Aorta (tissue), 5 donors: ENCODE results near the gene TRAPPC2B. TPM values are rescaled to one million over a fixed set of nuclear protein-coding genes. Genes with fewer than 3 reads are reported as not detected.

Source experiments
- ATAC-seq: fragments of 200-7000 bp; cut with Tn5 transposase; one replicate; pipeline ENCODE4 v1.9.1; 2022; ENCODE audit warnings: moderate library complexity; ENCODE audit not compliant: low FRiP score
- DNase-seq, 2 donors: peaks; one replicate each; pipeline ENCODE4 v3.0.0-alpha.2; 2020
- H3K27ac ChIP-seq, 2 donors: one replicate each; pipeline ENCODE4 v1.5.1; 2013; ENCODE audit warnings: low read length in 2 of 2, mild to moderate bottlenecking in 2 of 2, moderate library complexity in 2 of 2, control low read depth in 1 of 2, inconsistent platforms in 1 of 2, low read depth in 1 of 2
- H3K27me3 ChIP-seq, 2 donors: one replicate each; pipeline ENCODE4 v1.6.1; 2013; ENCODE audit warnings: control low read depth in 1 of 2, low read length in 1 of 2, mild to moderate bottlenecking in 1 of 2, moderate library complexity in 1 of 2; ENCODE audit not compliant: insufficient read depth in 2 of 2, control insufficient read depth in 1 of 2
- H3K36me3 ChIP-seq, 2 donors: one replicate each; pipeline ENCODE4 v1.6.1; 2013; ENCODE audit warnings: control low read depth in 1 of 2, low read length in 1 of 2, mild to moderate bottlenecking in 1 of 2; ENCODE audit not compliant: insufficient read depth in 2 of 2, control insufficient read depth in 1 of 2
- H3K4me1 ChIP-seq, 2 donors: one replicate each; pipeline ENCODE4 v1.6.1; 2013; ENCODE audit warnings: low read length in 2 of 2, control low read depth in 1 of 2, mild to moderate bottlenecking in 1 of 2, moderate library complexity in 1 of 2; ENCODE audit not compliant: insufficient read depth in 2 of 2, control insufficient read depth in 1 of 2
- H3K4me3 ChIP-seq, 2 donors: one replicate each; pipeline ENCODE4 v1.5.1; 2013; ENCODE audit warnings: low read length in 2 of 2, control low read depth in 1 of 2, mild to moderate bottlenecking in 1 of 2
- H3K9me3 ChIP-seq: one replicate; pipeline ENCODE4 v1.6.1; 2013; ENCODE audit warnings: mild to moderate bottlenecking, low read length; ENCODE audit not compliant: control insufficient read depth
- WGBS, 2 donors: extraction: QIAGEN DNeasy Blood & Tissue Kit; methylation state at CpG; one replicate each; pipeline ENCODE4 v1.1.7; 2013; 5-methylcytosine and 5-hydroxymethylcytosine counted together
- intact Hi-C, 2 donors: fragments of 100-400 bp; cut with DNase I; formaldehyde crosslinking; loops; one replicate each; pipeline versions ENCODE4 v1.14.2 to v1.15.0; 2022
- polyA plus RNA-seq, 2 donors: library from polyadenylated mRNA; stranded (reverse); fragments of 200-250 nt; gene quantifications; one replicate each; pipeline ENCODE4 v1.2.3, GENCODE V29; 2013
- total RNA-seq, 2 donors: library from RNA; stranded (reverse); fragmentation: NEBNext Ultra II Directional; extraction: Animal tissue kit (Norgen Biotek cat#: 25700); gene quantifications; one replicate each; pipeline ENCODE4 v1.2.1, GENCODE V29; 2021
- donor health status: healthy with polysubstance abuse.
- donor health status: Bipolar disorder and iron deficiency.
- donor health status: DM: no; HTN: no; CAD: no.
- donor health status: DM: no; HTN: no; CAD: no.
- donor health status: DM: yes; HTN: yes; CAD: no.

Gene TRAPPC2B
- total and polyA plus RNA-seq, 4 donors: 8.3 to 28.2 (median 15.6) TPM

DNA sequence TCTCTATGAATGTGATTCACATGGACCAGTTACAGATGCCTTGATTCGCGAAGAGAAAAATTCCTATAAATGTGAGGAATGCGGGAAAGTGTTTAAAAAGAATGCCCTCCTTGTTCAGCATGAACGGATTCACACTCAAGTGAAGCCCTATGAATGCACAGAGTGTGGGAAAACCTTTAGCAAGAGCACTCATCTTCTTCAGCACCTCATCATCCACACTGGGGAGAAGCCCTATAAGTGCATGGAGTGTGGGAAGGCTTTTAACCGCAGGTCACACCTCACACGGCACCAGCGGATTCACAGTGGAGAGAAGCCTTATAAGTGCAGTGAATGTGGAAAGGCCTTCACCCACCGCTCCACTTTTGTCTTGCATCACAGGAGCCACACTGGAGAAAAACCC, 35.4 kb upstream of the TRAPPC2B start:
- ATAC-seq: no peak
- WGBS, 2 donors: 93 to 95% methylated on average over 8 of the region's 8 CpGs
- no peak for DNase-seq
- H3K4me1 ChIP-seq: no peaks in the 10 kb centered on the region
- peaks cover 25 to 29% of the 10 kb centered on the region in 2 donors for H3K36me3 ChIP-seq
- intact Hi-C loops: no loop called here
- H3K27ac ChIP-seq: no peak overlapping the region
- H3K4me3 ChIP-seq: no peak overlapping the region
- H3K9me3 ChIP-seq: peaks cover 27% of the 10 kb centered on the region
- H3K27me3 ChIP-seq: no peaks in the 10 kb centered on the region

DNA sequence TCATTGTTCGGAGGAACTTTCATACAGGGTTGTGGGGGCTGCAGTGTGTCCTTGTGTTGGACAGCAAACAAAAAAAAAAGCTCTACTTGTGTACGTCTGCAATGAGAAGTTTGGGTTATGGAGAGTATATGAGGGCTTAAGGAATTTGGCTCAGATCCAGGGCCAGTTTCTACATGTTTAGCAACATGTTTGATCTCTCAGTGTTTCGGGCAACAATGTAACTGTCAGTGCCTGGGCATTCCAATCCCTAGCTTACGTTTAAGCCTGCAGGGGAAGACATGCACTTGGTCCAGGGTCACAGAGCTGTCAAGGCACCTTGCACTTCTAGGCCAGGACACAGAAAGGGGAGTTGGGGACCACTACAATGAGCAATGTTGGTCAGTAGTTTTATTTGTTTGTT, 29.2 kb upstream of the TRAPPC2B start:
- Histone ChIP-seq H3K4me3 (no peak overlapping the region), H3K36me3 (peaks cover 0 to 3% of the 10 kb centered on the region in 2 donors), H3K27ac (no peak overlapping the region), H3K27me3 (no peaks in the 10 kb centered on the region), H3K4me1 (no peaks in the 10 kb centered on the region), H3K9me3 (peaks cover 5% of the 10 kb centered on the region)
- ATAC-seq: no peak
- DNase-seq: no peak
- intact Hi-C loops: no loop called here
- whole genome bisulfite sequencing, 2 donors: 76 to 84% methylated on average over 4 of the region's 4 CpGs

GRCh38 chr19:57338877-57339276, 24.5 kb upstream of the TRAPPC2B start:
- H3K36me3 ChIP-seq: no peaks in the 10 kb centered on the region
- peaks cover 5% of the 10 kb centered on the region for H3K9me3 ChIP-seq
- 14 to 19% methylated on average over 3 of the region's 3 CpGs for WGBS, 2 donors
- H3K27me3 ChIP-seq: no peaks in the 10 kb centered on the region
- intact Hi-C loops: no loop called here
- no peaks in the 10 kb centered on the region for H3K4me1 ChIP-seq
- DNase-seq: no peak
- no peak overlapping the region for H3K27ac ChIP-seq
- no peak overlapping the region for H3K4me3 ChIP-seq
- ATAC-seq: peak; percentile 79

DNA sequence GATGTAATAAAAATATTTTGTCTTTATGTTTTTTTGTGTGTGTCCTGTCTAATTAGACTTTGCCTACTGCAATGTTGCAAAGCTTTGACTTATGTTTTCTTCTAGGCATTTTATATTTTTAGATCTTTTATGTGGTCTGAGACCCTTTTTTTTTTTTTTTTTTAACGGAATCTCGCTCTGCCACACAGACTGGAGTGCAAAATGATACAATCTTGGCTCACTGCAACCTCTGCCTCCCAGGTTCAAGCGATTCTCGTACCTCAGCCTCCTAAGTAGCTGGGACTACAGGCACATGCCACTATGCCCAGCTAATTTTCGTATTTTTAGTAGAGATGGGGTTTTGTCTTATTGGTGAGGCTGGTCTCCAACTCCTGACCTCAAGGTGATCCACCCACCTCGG, 20.8 kb upstream of the TRAPPC2B start:
- intact Hi-C loops: no loop called here
- Histone ChIP-seq H3K9me3 (no peaks in the 10 kb centered on the region), H3K36me3 (no peaks in the 10 kb centered on the region), H3K27ac (no peak overlapping the region), H3K4me1 (no peaks in the 10 kb centered on the region), H3K4me3 (no peak overlapping the region), H3K27me3 (no peaks in the 10 kb centered on the region)
- no peak for DNase-seq
- ATAC-seq: no peak
- WGBS, 2 donors: 68 to 71% methylated on average over 6 of the region's 6 CpGs

DNA sequence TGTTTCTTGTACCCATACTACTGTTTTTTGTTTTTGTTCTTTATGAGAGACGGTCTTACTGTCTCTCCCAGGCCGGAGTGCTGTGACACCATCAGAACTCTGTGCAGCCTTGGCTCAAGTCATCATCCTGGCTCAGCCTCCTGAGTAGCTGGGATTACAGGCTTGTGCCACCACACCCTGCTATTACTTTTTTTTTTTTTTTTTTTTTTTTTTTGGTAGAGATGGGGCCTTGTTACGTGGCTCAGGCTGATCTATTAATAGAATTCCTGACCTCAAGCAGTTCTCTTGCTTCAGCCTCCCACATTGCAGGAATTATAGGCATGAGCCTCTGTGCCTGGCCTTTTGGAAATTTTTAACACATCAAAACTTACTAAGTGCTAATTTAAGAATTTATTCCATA, 15.2 kb upstream of the TRAPPC2B start:
- intact Hi-C loops: no loop called here
- DNase-seq (no peak), ATAC-seq (no peak)
- 53 to 56% methylated on average over 3 of the region's 3 CpGs for WGBS, 2 donors
- no peaks in the 10 kb centered on the region for H3K36me3 ChIP-seq
- no peak overlapping the region for H3K27ac ChIP-seq
- no peak overlapping the region for H3K4me3 ChIP-seq
- peaks cover 3% of the 10 kb centered on the region for H3K9me3 ChIP-seq
- no peaks in the 10 kb centered on the region for H3K4me1 ChIP-seq
- H3K27me3 ChIP-seq: no peaks in the 10 kb centered on the region

DNA sequence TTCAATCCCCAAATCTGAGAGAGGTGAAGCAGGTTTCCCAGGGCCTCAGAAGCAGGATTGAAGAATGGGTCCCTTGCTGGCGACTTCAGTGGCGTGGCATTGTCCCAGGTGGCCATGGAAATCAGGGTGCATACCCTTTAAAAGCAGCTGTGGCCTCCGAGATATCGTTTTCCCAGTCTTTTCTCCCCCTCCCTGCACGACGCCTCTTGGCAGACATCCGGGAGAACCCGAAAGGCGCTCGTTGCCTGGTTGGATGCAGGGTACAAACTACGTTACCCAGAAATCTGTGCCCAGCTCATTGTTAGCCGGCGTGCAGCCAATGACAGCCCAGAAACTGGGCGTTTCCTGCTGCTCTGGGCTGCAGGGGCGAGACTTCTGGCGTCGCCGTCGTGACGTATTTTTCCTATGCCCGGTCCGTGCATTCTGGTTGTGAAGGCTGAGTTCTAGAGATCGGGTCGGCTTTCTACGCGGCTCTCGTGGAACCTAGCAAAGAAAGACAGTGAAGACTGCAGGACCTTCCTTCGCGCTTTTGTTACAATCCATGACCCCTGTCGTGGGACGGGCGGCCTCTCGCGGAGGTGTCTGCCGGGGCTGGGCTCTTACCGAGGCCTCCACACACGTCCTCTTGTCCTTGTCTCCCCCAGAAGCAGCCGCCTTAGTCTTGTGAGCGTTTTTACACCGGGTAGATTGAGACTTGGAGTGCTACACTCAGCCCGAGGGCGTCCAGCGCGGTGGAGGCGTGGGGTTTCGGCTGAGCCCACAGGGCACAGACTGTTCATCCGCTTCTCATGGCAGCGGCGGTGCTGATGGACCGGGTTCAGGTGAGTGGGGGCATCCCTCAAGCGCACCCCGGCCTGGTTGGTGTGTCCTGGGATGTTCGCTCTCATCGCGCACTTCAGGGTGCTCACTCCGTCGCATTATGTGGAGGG, 12.2 kb upstream of the TRAPPC2B start, which contains the start of gene ZNF304:
ZNF304 (plus strand) TSS at position 395 of the 929 bp plus-strand sequence; CDS start at position 789, 394 bp downstream.
- Histone ChIP-seq H3K27me3 (no peaks in the 10 kb centered on the region), H3K9me3 (peaks cover 23% of the 10 kb centered on the region), H3K4me1 (no peaks in the 10 kb centered on the region), H3K27ac (peak within 1 kb of the TSS in 1 of 2 donors; percentile 53), H3K36me3 (peaks cover 9 to 15% of the 10 kb centered on the region in 2 donors), H3K4me3 (peak within 1 kb of the TSS; percentile 83 to 89)
- peak; percentile 95 for ATAC-seq
- DNase-seq: peak; percentile 96 to 97
- intact Hi-C loops: loop anchor here (1.0 to 2.0 kb wide), 2 partner anchors 70 to 71 kb away; partner anchors contain the start of gene ZNF460 (in 2 of the 2)
- WGBS, 2 donors: 1% methylated on average over 57 of the region's 57 CpGs

- intact Hi-C loops: loop anchor here (1.0 to 2.0 kb wide), 2 partner anchors 71 to 72 kb away; partner anchors contain the start of gene ZNF460 (in 2 of the 2)
- peaks cover 28% of the 10 kb centered on the region for H3K9me3 ChIP-seq
- ATAC-seq: no peak
- no peaks in the 10 kb centered on the region for H3K4me1 ChIP-seq
- no peak for DNase-seq
- peaks cover 9 to 21% of the 10 kb centered on the region in 2 donors for H3K36me3 ChIP-seq
- 18 to 22% methylated on average over 7 of the region's 7 CpGs for WGBS, 2 donors
- H3K27ac ChIP-seq: no peak overlapping the region
- H3K27me3 ChIP-seq: no peaks in the 10 kb centered on the region
- H3K4me3 ChIP-seq: peak overlapping the region; percentile 83 to 89
These were observed 11.5 kb upstream of the TRAPPC2B start for GRCh38 chr19:57351867-57352266.

DNA sequence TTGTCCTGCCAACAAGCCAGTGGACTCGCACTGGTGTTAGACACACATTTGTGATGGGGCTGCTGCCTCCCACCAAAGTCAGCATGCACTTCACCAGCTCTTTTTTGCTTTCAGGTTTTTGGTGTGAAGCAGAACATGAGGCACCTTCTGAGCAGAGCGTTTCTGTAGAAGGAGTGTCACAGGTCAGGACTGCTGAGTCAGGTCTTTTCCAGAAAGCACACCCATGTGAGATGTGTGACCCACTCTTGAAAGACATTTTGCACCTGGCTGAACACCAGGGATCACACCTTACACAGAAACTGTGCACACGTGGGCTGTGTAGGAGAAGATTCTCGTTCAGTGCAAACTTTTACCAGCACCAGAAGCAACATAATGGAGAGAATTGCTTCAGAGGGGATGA, 7.4 kb upstream of the TRAPPC2B start:
- DNase-seq (no peak), ATAC-seq (no peak)
- H3K9me3 ChIP-seq: peaks cover 41% of the 10 kb centered on the region
- WGBS, 2 donors: 94 to 98% methylated on average over 4 of the region's 4 CpGs
- no peaks in the 10 kb centered on the region for H3K27me3 ChIP-seq
- H3K27ac ChIP-seq: no peak overlapping the region
- H3K36me3 ChIP-seq: peaks cover 14 to 29% of the 10 kb centered on the region in 2 donors
- no peak overlapping the region for H3K4me3 ChIP-seq
- intact Hi-C loops: no loop called here
- H3K4me1 ChIP-seq: no peaks in the 10 kb centered on the region

DNA sequence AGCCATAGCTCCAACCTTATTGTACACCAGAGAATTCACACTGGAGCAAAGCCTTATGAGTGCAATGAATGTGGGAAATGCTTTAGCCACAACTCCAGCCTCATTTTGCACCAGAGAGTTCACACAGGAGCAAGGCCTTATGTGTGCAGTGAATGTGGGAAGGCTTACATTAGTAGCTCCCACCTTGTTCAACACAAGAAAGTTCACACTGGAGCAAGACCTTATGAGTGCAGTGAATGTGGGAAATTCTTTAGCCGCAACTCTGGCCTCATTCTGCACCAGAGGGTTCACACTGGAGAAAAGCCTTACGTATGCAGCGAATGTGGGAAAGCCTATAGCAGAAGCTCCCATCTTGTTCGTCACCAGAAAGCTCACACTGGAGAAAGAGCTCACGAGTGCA, 5.9 kb upstream of the TRAPPC2B start:
- peaks cover 14 to 29% of the 10 kb centered on the region in 2 donors for H3K36me3 ChIP-seq
- no peaks in the 10 kb centered on the region for H3K27me3 ChIP-seq
- H3K27ac ChIP-seq: no peak overlapping the region
- ATAC-seq: no peak
- H3K4me3 ChIP-seq: no peak overlapping the region
- peaks cover 40% of the 10 kb centered on the region for H3K9me3 ChIP-seq
- no peak for DNase-seq
- WGBS, 2 donors: 96 to 97% methylated on average over 5 of the region's 5 CpGs
- H3K4me1 ChIP-seq: no peaks in the 10 kb centered on the region
- intact Hi-C loops: no loop called here
